ENCODE data around the gene ATP5F1D. TPM values are rescaled to one million over a fixed set of nuclear protein-coding genes. Genes with fewer than 3 reads are reported as not detected.

ATP5F1D gene
- total and polyA plus RNA-seq, 12 donors = 15.6 to 1,534 (median 229) TPM

GRCh38 chr19:1261798-1262622 lies 20.5 kb downstream of the ATP5F1D start:
- Histone ChIP-seq H3K27ac (peak overlapping the region; percentile 77 to 93 (median 88)), H3K9me3 (replicated peaks in 1 of 3) (no peaks in the 10 kb centered on the region), H3K4me3 (peak overlapping the region in 1 of 4 donors; percentile 58), H3K27me3 (no peaks in the 10 kb centered on the region), H3K36me3 (replicated peaks in 1 of 2) (peaks cover 0 to 14% of the 10 kb centered on the region in 2 donors), H3K4me1 (replicated peaks in 1 of 2) (peaks cover 64 to 70% of the 10 kb centered on the region in 2 donors)
- peak; percentile 77 to 84 (median 81) for DNase-seq
- 21 to 30% (median 24%) methylated on average over 17 to 28 of the region's 28 CpGs for WGBS, 4 donors
- TF ChIP-seq CTCF (IDR thresholded peaks at IDR 0.05) (no peak), POLR2A (IDR thresholded peaks at IDR 0.05) (peak in 1 of 2 donors; percentile 68)
- intact Hi-C loops (cut with DNase I) = no loop called here

GRCh38 chr19:1262623-1263123 lies 21.1 kb downstream of the ATP5F1D start:
- 61 to 76% (median 64%) methylated on average over 8 to 21 of the region's 21 CpGs for WGBS, 4 donors
- intact Hi-C loops (cut with DNase I) = no loop called here

GRCh38 chr19:1263188-1263587 lies 21.6 kb downstream of the ATP5F1D start:
- Histone ChIP-seq H3K27ac (peak overlapping the region in 3 of 5 donors; percentile 88 to 93 (median 93)), H3K4me3 (no peak overlapping the region), H3K4me1 (replicated peaks in 1 of 2) (peaks cover 65 to 74% of the 10 kb centered on the region in 2 donors), H3K9me3 (replicated peaks in 1 of 3) (no peaks in the 10 kb centered on the region), H3K36me3 (replicated peaks in 1 of 2) (peaks cover 0 to 2% of the 10 kb centered on the region in 2 donors), H3K27me3 (no peaks in the 10 kb centered on the region)
- WGBS, 4 donors = 83 to 94% (median 92%) methylated on average over 3 to 5 of the region's 5 CpGs
- intact Hi-C loops (cut with DNase I) = no loop called here
- no peak for TF ChIP-seq CTCF (IDR thresholded peaks at IDR 0.05)
- no peak for TF ChIP-seq POLR2A (IDR thresholded peaks at IDR 0.05)
- DNase-seq = peak in 1 of 7 donors; percentile 22

More at GRCh38 chr19:1262623-1263123, 21.1 kb downstream of the ATP5F1D start:
- H3K9me3 ChIP-seq (replicated peaks in 1 of 3) = no peaks in the 10 kb centered on the region
- H3K36me3 ChIP-seq (replicated peaks in 1 of 2) = peaks cover 0 to 7% of the 10 kb centered on the region in 2 donors
- peaks cover 69 to 75% of the 10 kb centered on the region in 2 donors for H3K4me1 ChIP-seq (replicated peaks in 1 of 2)
- TF ChIP-seq CTCF (IDR thresholded peaks at IDR 0.05) (no peak), POLR2A (IDR thresholded peaks at IDR 0.05) (no peak)
- no peak overlapping the region for H3K4me3 ChIP-seq
- peak in 4 of 7 donors; percentile 17 to 42 (median 36) for DNase-seq
- peak overlapping the region; percentile 77 to 93 (median 88) for H3K27ac ChIP-seq
- H3K27me3 ChIP-seq = no peaks in the 10 kb centered on the region

GRCh38 chr19:1264801-1265614 lies 23.5 kb downstream of the ATP5F1D start:
- DNase-seq = peak; percentile 79 to 93 (median 90)
- WGBS, 4 donors = 50 to 88% (median 71%) methylated on average over 3 to 26 of the region's 26 CpGs
- Histone ChIP-seq H3K27ac (peak overlapping the region in 4 of 5 donors; percentile 71 to 100 (median 86)), H3K36me3 (replicated peaks in 1 of 2) (no peaks in the 10 kb centered on the region), H3K4me3 (peak overlapping the region in 1 of 4 donors; percentile 70), H3K4me1 (replicated peaks in 1 of 2) (peaks cover 57 to 65% of the 10 kb centered on the region in 2 donors), H3K27me3 (no peaks in the 10 kb centered on the region), H3K9me3 (replicated peaks in 1 of 3) (no peaks in the 10 kb centered on the region)
- intact Hi-C loops (cut with DNase I) = no loop called here
- no peak for TF ChIP-seq POLR2A (IDR thresholded peaks at IDR 0.05)
- TF ChIP-seq CTCF (IDR thresholded peaks at IDR 0.05) = no peak

Measured in adrenal gland (tissue), 12 donors.